Iris pigment epithelial cell (primary cell): ENCODE results near the gene ARHGEF25.
"Not testable (repeated sequence)": the region's sequence is repeated elsewhere in the genome, so short reads cannot be mapped to it uniquely, and the experiment has no call there.

ENCODE experiments used
- DNase-seq: peaks from one replicate; pipeline ENCODE4 v3.0.0-alpha.2; 2011; ENCODE audit warnings: low read depth

The ARHGEF25 gene

GRCh38 chr12:57622293-57623245 lies 11.3 kb downstream of the ARHGEF25 start:
- no peak for DNase-seq

GRCh38 chr12:57623385-57623784 lies 12.2 kb downstream of the ARHGEF25 start:
- DNase-seq = no peak

GRCh38 chr12:57623811-57624390 lies 12.7 kb downstream of the ARHGEF25 start:
- DNase-seq = no peak

GRCh38 chr12:57624441-57625220 lies 13.4 kb downstream of the ARHGEF25 start:
- no peak for DNase-seq

GRCh38 chr12:57625261-57626032 lies 14.2 kb downstream of the ARHGEF25 start:
- no peak for DNase-seq

GRCh38 chr12:57626111-57626920 lies 15.1 kb downstream of the ARHGEF25 start:
- no peak for DNase-seq

- DNase-seq = no peak
Measured at GRCh38 chr12:57626921-57627445, 15.7 kb downstream of the ARHGEF25 start.

- DNase-seq = no peak
Measured at GRCh38 chr12:57627501-57628279, 16.5 kb downstream of the ARHGEF25 start.

- no peak for DNase-seq
Measured at GRCh38 chr12:57628280-57629191, 17.3 kb downstream of the ARHGEF25 start.

- DNase-seq = no peak
Measured at GRCh38 chr12:57629897-57630471, 18.7 kb downstream of the ARHGEF25 start.

- no peak for DNase-seq
Measured at GRCh38 chr12:57630891-57631433, 19.7 kb downstream of the ARHGEF25 start.

GRCh38 chr12:57631566-57632072 lies 20.4 kb downstream of the ARHGEF25 start:
- DNase-seq = no peak

GRCh38 chr12:57632073-57632957 lies 21.1 kb downstream of the ARHGEF25 start:
- no peak for DNase-seq

- DNase-seq = peak; percentile 65
Measured at GRCh38 chr12:57632958-57633840, 22.0 kb downstream of the ARHGEF25 start, which contains the start of gene B4GALNT1. B4GALNT1 (minus strand) TSS chr12:57633201; CDS start chr12:57632132, 1,069 bp downstream.

GRCh38 chr12:57636731-57637130 lies 25.5 kb downstream of the ARHGEF25 start:
- DNase-seq = not testable (repeated sequence)

GRCh38 chr12:57637364-57637763 lies 26.1 kb downstream of the ARHGEF25 start:
- DNase-seq = no peak
